Measurements from ENCODE around the gene SELENOV. TPM values are rescaled to one million over a fixed set of nuclear protein-coding genes. Genes with fewer than 3 reads are reported as not detected.

Gene SELENOV
- total RNA-seq, 2 donors from 2014 or later: not detected

GRCh38 chr19:39507715-39508364 lies 7.1 kb upstream of the SELENOV start:
- H3K4me3 ChIP-seq: no peak overlapping the region
- no peak overlapping the region for H3K27ac ChIP-seq
- intact Hi-C loops (cut with DNase I): no loop called here
- H3K36me3 ChIP-seq: no peaks in the 10 kb centered on the region
- 25% methylated on average over 24 of the region's 24 CpGs for WGBS
- H3K4me1 ChIP-seq (replicated peaks): no peaks in the 10 kb centered on the region
- peaks cover 3% of the 10 kb centered on the region for H3K27me3 ChIP-seq (replicated peaks; ENCODE audit: insufficient read depth)
- no peak for DNase-seq (ENCODE audit: low spot score)
- H3K9me3 ChIP-seq: no peaks in the 10 kb centered on the region
- TF ChIP-seq POLR2AphosphoS5 (IDR thresholded peaks at IDR 0.05): no peak
- no peak for TF ChIP-seq CTCF (IDR thresholded peaks at IDR 0.05)
- TF ChIP-seq POLR2A (IDR thresholded peaks at IDR 0.05): no peak

- Histone ChIP-seq H3K27ac (no peak overlapping the region), H3K36me3 (no peaks in the 10 kb centered on the region), H3K9me3 (no peaks in the 10 kb centered on the region), H3K4me3 (no peak overlapping the region), H3K27me3 (replicated peaks; ENCODE audit: insufficient read depth) (peaks cover 3% of the 10 kb centered on the region), H3K4me1 (replicated peaks) (no peaks in the 10 kb centered on the region)
- intact Hi-C loops (cut with DNase I): no loop called here
- TF ChIP-seq POLR2AphosphoS5 (IDR thresholded peaks at IDR 0.05) (no peak), CTCF (IDR thresholded peaks at IDR 0.05) (no peak)
- no peak for DNase-seq (ENCODE audit: low spot score)
- WGBS: 88% methylated on average over 9 of the region's 9 CpGs
Observed at GRCh38 chr19:39508629-39509028, 6.3 kb upstream of the SELENOV start.

- no peaks in the 10 kb centered on the region for H3K9me3 ChIP-seq
- DNase-seq (ENCODE audit: low spot score): no peak
- H3K36me3 ChIP-seq: no peaks in the 10 kb centered on the region
- H3K4me1 ChIP-seq (replicated peaks): no peaks in the 10 kb centered on the region
- TF ChIP-seq CTCF (IDR thresholded peaks at IDR 0.05) (no peak), POLR2AphosphoS5 (IDR thresholded peaks at IDR 0.05) (no peak), POLR2A (IDR thresholded peaks at IDR 0.05) (no peak)
- WGBS: 82% methylated on average over 2 of the region's 2 CpGs
- intact Hi-C loops (cut with DNase I): no loop called here
- no peak overlapping the region for H3K27ac ChIP-seq
- H3K27me3 ChIP-seq (replicated peaks; ENCODE audit: insufficient read depth): peaks cover 7% of the 10 kb centered on the region
- no peak overlapping the region for H3K4me3 ChIP-seq
Observed at GRCh38 chr19:39509233-39509632, 5.7 kb upstream of the SELENOV start.

GRCh38 chr19:39512988-39513387 lies 2.0 kb upstream of the SELENOV start:
- no peaks in the 10 kb centered on the region for H3K9me3 ChIP-seq
- H3K36me3 ChIP-seq: no peaks in the 10 kb centered on the region
- DNase-seq (ENCODE audit: low spot score): no peak
- peaks cover 7% of the 10 kb centered on the region for H3K27me3 ChIP-seq (replicated peaks; ENCODE audit: insufficient read depth)
- peaks cover 7% of the 10 kb centered on the region for H3K4me1 ChIP-seq (replicated peaks)
- H3K4me3 ChIP-seq: no peak overlapping the region
- no peak for TF ChIP-seq POLR2A (IDR thresholded peaks at IDR 0.05)
- no peak for TF ChIP-seq POLR2AphosphoS5 (IDR thresholded peaks at IDR 0.05)
- no peak for TF ChIP-seq CTCF (IDR thresholded peaks at IDR 0.05)
- intact Hi-C loops (cut with DNase I): no loop called here
- no peak overlapping the region for H3K27ac ChIP-seq
- 55% methylated on average over 2 of the region's 2 CpGs for WGBS

GRCh38 chr19:39515551-39516191 lies 732 bp downstream of the SELENOV start:
- Histone ChIP-seq H3K27me3 (replicated peaks; ENCODE audit: insufficient read depth) (peaks cover 5% of the 10 kb centered on the region), H3K36me3 (no peaks in the 10 kb centered on the region), H3K9me3 (no peaks in the 10 kb centered on the region), H3K27ac (no peak overlapping the region), H3K4me3 (peak overlapping the region; percentile 21 to 24), H3K4me1 (replicated peaks) (peaks cover 7% of the 10 kb centered on the region)
- TF ChIP-seq POLR2AphosphoS5 (IDR thresholded peaks at IDR 0.05) (no peak), POLR2A (IDR thresholded peaks at IDR 0.05) (no peak), CTCF (IDR thresholded peaks at IDR 0.05) (no peak)
- DNase-seq (ENCODE audit: low spot score): no peak
- 3% methylated on average over 43 of the region's 44 CpGs for WGBS
- intact Hi-C loops (cut with DNase I): no loop called here
